Measurements from ENCODE around the gene BLTP2.

The BLTP2 gene

GRCh38 chr17:28598799-28599310, 46.1 kb downstream of the BLTP2 start, which contains the start of gene SPAG5:
Gene SPAG5, minus strand, starts transcription at chr17:28599025. Its CDS starts 79 bp downstream, at chr17:28598946.
- Mint-ChIP-seq H3K27me3 (ENCODE audit: low read depth) (no peaks in the 10 kb centered on the region), H3K4me1 (ENCODE audit: low read depth) (peaks cover 20% of the 10 kb centered on the region), H3K9me3 (no peaks in the 10 kb centered on the region), H3K36me3 (ENCODE audit: low read depth) (peaks cover 10% of the 10 kb centered on the region), H3K4me3 (peak within 1 kb of the TSS; percentile 99), H3K27ac (peak within 1 kb of the TSS; percentile 98)

GRCh38 chr17:28598389-28598788, 46.6 kb downstream of the BLTP2 start:
- peaks cover 21% of the 10 kb centered on the region for H3K4me1 Mint-ChIP-seq (ENCODE audit: low read depth)
- peak overlapping the region; percentile 98 for H3K27ac Mint-ChIP-seq
- H3K4me3 Mint-ChIP-seq: peak overlapping the region; percentile 99
- no peaks in the 10 kb centered on the region for H3K27me3 Mint-ChIP-seq (ENCODE audit: low read depth)
- H3K36me3 Mint-ChIP-seq (ENCODE audit: low read depth): peaks cover 12% of the 10 kb centered on the region
- no peaks in the 10 kb centered on the region for H3K9me3 Mint-ChIP-seq

GRCh38 chr17:28597606-28598383, 47.2 kb downstream of the BLTP2 start:
- Mint-ChIP-seq H3K4me3 (peak overlapping the region; percentile 99), H3K27me3 (ENCODE audit: low read depth) (no peaks in the 10 kb centered on the region), H3K36me3 (ENCODE audit: low read depth) (peaks cover 18% of the 10 kb centered on the region), H3K27ac (peak overlapping the region; percentile 98), H3K4me1 (ENCODE audit: low read depth) (peaks cover 22% of the 10 kb centered on the region), H3K9me3 (no peaks in the 10 kb centered on the region)

Measured in T-helper 1 cell treated with Interleukin-12 subunit alpha and Interleukin-12 subunit beta and Interleukin-4 antibody, amounts not matched to agents 30 μg/mL and 1 μg/mL, for 36 hours (primary cell).